GM20000 (cell line): ENCODE measurements around the gene B3GALT4.

Experiments
- DNase-seq: peaks from one replicate; pipeline ENCODE4 v3.0.0; 2012; ENCODE audit warnings: low spot score
- TF ChIP-seq, protein P1 (sequence below): IDR thresholded peaks from 2 replicates; pipeline ENCODE4 v1.5.1; 2012; ENCODE audit warnings: mild to moderate bottlenecking, control low read depth; ENCODE audit errors: extremely low read depth, missing control alignments

The B3GALT4 gene

DNA sequence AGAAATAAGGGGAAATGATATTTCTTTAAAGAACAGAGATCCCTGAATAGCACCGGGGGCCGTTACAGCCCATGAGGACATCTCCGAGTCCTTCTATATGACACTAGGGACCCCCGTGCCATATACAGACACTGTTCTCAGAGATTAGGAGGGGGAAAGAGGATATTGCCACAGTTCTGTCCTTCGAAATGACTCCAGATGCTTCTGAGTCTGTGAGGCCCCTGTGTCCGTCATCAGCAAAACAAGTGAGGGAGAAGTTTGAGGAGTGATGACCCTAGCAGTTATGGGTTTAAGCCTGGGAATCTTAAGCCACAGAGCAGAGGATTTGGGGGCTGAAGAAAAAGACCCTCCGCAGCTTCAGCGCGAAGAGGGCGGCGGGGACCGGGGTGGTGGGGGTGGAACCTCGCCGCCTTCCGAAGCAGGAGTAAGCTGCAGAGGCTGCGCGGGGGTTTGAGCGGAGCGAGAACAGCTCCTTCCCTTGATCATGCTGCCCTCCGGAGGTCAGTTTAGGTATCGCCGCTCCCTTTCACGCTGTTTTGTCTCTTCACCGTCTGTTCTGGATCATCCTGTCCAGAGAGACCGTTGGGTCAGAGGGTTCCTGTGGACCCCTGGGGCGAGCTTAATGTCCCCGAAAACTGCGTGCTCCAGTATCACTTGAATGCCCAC lies 28.8 kb upstream of the B3GALT4 start:
- TF ChIP-seq, protein P1, sequence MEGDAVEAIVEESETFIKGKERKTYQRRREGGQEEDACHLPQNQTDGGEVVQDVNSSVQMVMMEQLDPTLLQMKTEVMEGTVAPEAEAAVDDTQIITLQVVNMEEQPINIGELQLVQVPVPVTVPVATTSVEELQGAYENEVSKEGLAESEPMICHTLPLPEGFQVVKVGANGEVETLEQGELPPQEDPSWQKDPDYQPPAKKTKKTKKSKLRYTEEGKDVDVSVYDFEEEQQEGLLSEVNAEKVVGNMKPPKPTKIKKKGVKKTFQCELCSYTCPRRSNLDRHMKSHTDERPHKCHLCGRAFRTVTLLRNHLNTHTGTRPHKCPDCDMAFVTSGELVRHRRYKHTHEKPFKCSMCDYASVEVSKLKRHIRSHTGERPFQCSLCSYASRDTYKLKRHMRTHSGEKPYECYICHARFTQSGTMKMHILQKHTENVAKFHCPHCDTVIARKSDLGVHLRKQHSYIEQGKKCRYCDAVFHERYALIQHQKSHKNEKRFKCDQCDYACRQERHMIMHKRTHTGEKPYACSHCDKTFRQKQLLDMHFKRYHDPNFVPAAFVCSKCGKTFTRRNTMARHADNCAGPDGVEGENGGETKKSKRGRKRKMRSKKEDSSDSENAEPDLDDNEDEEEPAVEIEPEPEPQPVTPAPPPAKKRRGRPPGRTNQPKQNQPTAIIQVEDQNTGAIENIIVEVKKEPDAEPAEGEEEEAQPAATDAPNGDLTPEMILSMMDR = peak; percentile 95
- peak; percentile 74 for DNase-seq

DNA sequence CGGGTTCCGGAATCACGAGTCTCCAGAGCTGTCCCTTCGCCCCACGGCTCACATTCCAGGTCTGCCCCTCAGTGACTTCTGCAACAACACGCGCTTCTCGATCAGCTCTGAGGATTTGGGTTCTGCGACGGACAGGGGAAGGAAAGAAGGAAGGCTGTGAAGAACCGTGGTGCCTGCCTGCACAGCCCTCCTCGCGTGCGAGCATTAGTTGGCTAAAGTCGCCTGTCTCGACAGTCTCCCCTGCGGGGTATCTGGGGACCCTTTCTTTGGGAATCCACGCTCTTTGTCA lies 28.3 kb upstream of the B3GALT4 start:
- TF ChIP-seq, protein P1 = no peak
- no peak for DNase-seq

DNA sequence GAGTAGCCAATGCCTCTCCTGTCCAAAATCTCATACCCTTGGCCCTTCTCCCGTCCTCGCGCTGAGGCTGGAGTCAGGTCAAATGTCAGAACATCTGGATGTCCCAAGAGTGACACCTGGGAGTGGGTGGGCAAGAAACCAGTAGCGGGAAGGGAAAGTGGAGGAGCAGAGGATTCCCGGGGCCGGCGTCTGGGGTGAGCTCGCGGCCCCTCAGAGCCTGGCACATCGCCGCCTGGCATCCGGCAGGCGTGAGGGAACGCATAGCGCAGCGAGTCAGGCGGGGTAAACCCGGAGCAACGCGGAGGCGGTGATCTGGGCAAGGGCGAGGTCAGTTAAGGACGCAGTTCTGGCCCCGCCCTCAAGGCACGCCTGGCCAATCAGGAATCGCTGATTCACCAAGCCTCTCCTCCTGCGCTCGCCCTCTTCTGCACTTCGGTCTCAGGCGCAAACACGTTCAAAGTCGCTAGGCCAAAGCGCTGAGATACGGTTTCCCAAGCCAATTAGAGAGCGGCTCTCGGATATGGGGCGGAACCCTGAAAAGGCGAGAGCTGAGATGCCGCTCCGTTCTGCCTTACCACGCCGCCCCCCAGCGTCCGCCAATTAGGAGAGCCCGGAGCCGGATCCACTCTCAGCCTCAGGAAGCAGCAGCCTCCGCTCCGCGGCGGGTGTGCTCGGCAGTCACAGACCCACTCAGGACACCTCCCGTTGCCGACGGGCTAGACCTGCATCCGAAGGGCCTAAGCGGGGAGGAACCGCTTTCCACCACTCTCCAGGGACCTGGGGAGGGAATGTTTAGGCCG lies 27.8 kb upstream of the B3GALT4 start:
- TF ChIP-seq, protein P1 = no peak
- DNase-seq = peak; percentile 86

DNA sequence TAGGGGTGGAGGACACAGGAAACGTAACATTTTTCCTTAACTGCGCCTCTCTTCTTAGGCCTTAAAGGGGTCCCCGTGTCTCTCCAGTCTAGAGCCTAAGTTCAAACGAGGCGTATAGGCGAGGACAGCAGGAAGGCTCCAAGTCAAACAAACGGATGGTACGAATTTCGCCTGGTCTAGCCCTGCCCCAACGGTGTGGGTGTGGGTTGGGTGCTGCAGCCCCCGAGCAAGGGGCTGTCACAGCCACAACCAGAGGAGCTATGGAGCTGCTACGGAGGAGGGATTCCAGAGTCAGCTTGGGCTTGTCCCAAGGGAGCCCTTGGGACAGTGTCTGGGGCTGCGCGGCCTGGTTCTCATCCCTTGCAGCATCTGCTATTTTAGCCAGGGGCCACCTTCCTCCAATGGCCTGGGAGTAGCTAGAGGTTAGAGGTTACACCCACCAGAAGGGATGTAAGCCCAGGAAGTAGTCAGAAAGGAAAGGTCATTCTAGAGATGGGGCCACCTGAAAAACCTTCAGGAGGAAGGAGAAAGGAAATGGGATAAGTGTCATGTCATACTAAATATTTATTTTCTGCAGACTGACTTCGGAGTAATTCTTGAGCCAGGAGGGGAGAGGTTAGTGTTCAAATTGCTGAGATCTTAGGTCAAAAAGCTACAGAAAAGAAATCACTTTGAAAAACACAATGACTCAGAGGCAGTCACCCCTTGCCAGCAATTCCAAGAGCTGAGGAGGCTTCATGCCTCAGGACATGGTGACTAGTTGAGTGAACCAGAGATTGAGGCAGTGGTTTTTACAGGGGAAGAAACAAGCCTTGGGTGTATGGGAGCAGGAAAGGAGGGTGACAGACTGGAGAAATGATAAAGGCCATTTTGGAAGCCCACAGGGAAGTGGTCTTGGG lies 26.9 kb upstream of the B3GALT4 start:
- TF ChIP-seq, protein P1 = no peak
- DNase-seq = peak; percentile 1

DNA sequence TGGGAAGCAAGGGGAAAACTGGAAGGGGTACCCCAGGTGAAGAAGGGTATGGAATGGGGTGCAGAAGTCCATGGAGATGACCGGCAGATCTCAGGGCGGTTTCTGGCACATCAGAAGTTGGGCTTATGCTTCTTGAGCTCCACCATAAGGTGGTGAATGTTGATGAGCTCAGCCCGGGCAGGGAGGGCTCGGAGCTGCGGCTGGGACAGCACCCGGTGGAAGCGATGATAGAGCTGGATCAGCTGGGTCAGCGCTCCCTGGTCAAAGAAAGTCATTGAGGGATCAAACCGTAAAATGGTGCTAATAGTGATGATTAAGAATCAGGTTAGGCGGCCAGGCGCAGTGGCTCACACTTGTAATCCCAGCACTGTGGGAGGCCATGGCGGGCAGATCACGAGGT lies 26.2 kb upstream of the B3GALT4 start:
- TF ChIP-seq, protein P1 = no peak
- DNase-seq = no peak

DNA sequence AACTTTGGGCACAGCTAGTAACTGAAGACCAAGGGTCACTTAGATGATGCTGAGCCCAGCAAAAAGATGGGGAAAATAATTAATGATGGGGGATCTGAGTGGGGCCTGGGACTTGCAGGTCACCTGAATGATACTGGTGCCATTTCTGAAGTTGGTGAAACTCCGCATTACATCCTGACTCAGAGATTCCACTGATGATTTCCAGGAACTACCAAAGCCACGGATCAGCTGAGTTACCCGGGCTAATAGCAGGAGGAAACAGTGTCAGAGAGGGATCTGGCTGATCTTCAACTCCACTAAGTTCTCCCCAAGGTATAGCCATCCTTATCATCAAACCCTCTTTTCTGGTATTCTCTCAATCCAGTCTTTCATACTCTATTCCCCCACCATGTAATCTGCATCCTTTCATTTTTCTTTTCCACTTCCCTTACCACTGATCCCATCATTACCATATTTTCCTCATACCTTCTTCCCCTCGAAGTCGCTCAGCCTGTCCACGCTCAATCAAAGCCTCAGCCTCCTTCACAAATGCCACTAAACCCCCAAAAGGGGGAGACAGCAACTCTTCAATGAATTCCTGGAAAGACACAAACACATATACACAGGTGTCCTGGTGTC lies 25.4 kb upstream of the B3GALT4 start:
- DNase-seq = no peak
- TF ChIP-seq, protein P1 = no peak
